OCI-LY1 (cell line): Measurements from ENCODE around the gene SPATS2L.

Source experiments
- H2AFZ ChIP-seq: fragments of 200-600 bp; sonication (generic), shearing (Covaris generic); 2 replicates; pipeline ENCODE4 v1.6.0; 2014; ENCODE audit warnings: antibody characterized with exemption, mild to moderate bottlenecking, low read length
- H3F3A ChIP-seq: fragments of 200-600 bp; sonication (generic), shearing (Covaris generic); 2 replicates; pipeline ENCODE4 v1.6.0; 2014; ENCODE audit warnings: mild to moderate bottlenecking, antibody characterized with exemption, low read length, moderate library complexity; ENCODE audit not compliant: insufficient read depth
- H3K27ac ChIP-seq: fragments of 200-600 bp; sonication (generic); 2 replicates; pipeline ENCODE4 v1.5.1; 2014; ENCODE audit warnings: low read length, mixed run types, mild to moderate bottlenecking, low read depth; ENCODE audit not compliant: poor library complexity, severe bottlenecking
- H3K27me3 ChIP-seq: fragments of 200-600 bp; sonication (generic); 2 replicates; pipeline ENCODE4 v1.6.0; 2014; ENCODE audit warnings: antibody characterized with exemption, mild to moderate bottlenecking, low read length, moderate library complexity; ENCODE audit not compliant: insufficient read depth
- H3K36me3 ChIP-seq: fragments of 200-600 bp; sonication (generic); 2 replicates; pipeline ENCODE4 v1.6.1; 2014; ENCODE audit warnings: mild to moderate bottlenecking, antibody characterized with exemption, low read length, moderate library complexity, mixed read lengths; ENCODE audit not compliant: insufficient read depth
- H3K4me1 ChIP-seq: fragments of 200-600 bp; sonication (generic); 2 replicates; pipeline ENCODE4 v1.5.1; 2014; ENCODE audit warnings: mild to moderate bottlenecking, low read length, moderate library complexity; ENCODE audit not compliant: insufficient read depth, severe bottlenecking
- H3K4me2 ChIP-seq: fragments of 200-600 bp; sonication (generic), shearing (Covaris generic); 2 replicates; pipeline ENCODE4 v1.6.1; 2014; ENCODE audit warnings: low read length
- H3K4me3 ChIP-seq: fragments of 200-600 bp; sonication (generic); 2 replicates; pipeline ENCODE4 v1.5.1; 2014; ENCODE audit warnings: low read length, low read depth, mild to moderate bottlenecking, mixed read lengths; ENCODE audit not compliant: poor library complexity, severe bottlenecking
- H3K79me2 ChIP-seq: fragments of 200-600 bp; shearing (Covaris generic); 2 replicates; pipeline ENCODE4 v1.6.1; 2016; ENCODE audit warnings: mixed run types, low read length, mixed read lengths; ENCODE audit not compliant: insufficient read depth
- H3K9ac ChIP-seq: fragments of 200-600 bp; sonication (generic), shearing (Covaris generic); 2 replicates; pipeline ENCODE4 v1.6.1; 2014; ENCODE audit warnings: mild to moderate bottlenecking, low read length, mixed read lengths
- H3K9me2 ChIP-seq: fragments of 200-600 bp; sonication (generic), shearing (Covaris generic); 2 replicates; pipeline ENCODE4 v1.6.1; 2014; ENCODE audit warnings: low read depth, mild to moderate bottlenecking, low read length, mixed read lengths
- H3K9me3 ChIP-seq: fragments of 200-600 bp; shearing (Covaris generic); 2 replicates; pipeline ENCODE4 v1.6.1; 2014; ENCODE audit warnings: low read length, mixed read lengths
- H4K20me1 ChIP-seq: fragments of 200-600 bp; sonication (generic), shearing (Covaris generic); 2 replicates; pipeline ENCODE4 v1.6.0; 2016; ENCODE audit warnings: mild to moderate bottlenecking, low read length; ENCODE audit not compliant: insufficient read depth
- CTCF ChIP-seq: fragments of 200-600 bp; sonication (generic), shearing (Covaris generic); IDR thresholded peaks from 2 replicates; pipeline ENCODE4 v1.5.1; 2017; ENCODE audit warnings: mild to moderate bottlenecking, antibody characterized with exemption, low read length, moderate library complexity, mixed read lengths
- EZH2 ChIP-seq: fragments of 200-600 bp; sonication (generic), shearing (Covaris generic); IDR thresholded peaks from 2 replicates; pipeline ENCODE4 v1.8.0; 2017; ENCODE audit warnings: borderline replicate concordance, mixed run types, mild to moderate bottlenecking, antibody characterized with exemption, low read length, moderate library complexity, mixed read lengths

Gene SPATS2L

GRCh38 chr2:200301953-200302858, 4.3 kb upstream of the SPATS2L start:
- no peaks in the 10 kb centered on the region for H3K9me3 ChIP-seq
- no peaks in the 10 kb centered on the region for H3K79me2 ChIP-seq
- no peaks in the 10 kb centered on the region for H3K27me3 ChIP-seq
- H4K20me1 ChIP-seq, result no peaks in the 10 kb centered on the region
- no peaks in the 10 kb centered on the region for H3F3A ChIP-seq
- no peaks in the 10 kb centered on the region for H3K9me2 ChIP-seq
- no peak overlapping the region for H2AFZ ChIP-seq
- TF ChIP-seq CTCF (no peak), EZH2 (no peak)
- H3K27ac ChIP-seq, result no peak overlapping the region
- H3K36me3 ChIP-seq, result no peaks in the 10 kb centered on the region
- no peak overlapping the region for H3K9ac ChIP-seq
- no peak overlapping the region for H3K4me3 ChIP-seq
- no peak overlapping the region for H3K4me2 ChIP-seq
- no peaks in the 10 kb centered on the region for H3K4me1 ChIP-seq

- H3K9ac ChIP-seq, result no peak overlapping the region
- no peaks in the 10 kb centered on the region for H3F3A ChIP-seq
- H3K9me3 ChIP-seq, result no peaks in the 10 kb centered on the region
- H2AFZ ChIP-seq, result no peak overlapping the region
- no peak overlapping the region for H3K4me2 ChIP-seq
- no peaks in the 10 kb centered on the region for H3K27me3 ChIP-seq
- no peaks in the 10 kb centered on the region for H3K4me1 ChIP-seq
- H3K9me2 ChIP-seq, result no peaks in the 10 kb centered on the region
- H3K4me3 ChIP-seq, result no peak overlapping the region
- H3K36me3 ChIP-seq, result no peaks in the 10 kb centered on the region
- TF ChIP-seq EZH2 (no peak), CTCF (no peak)
- no peaks in the 10 kb centered on the region for H3K79me2 ChIP-seq
- no peaks in the 10 kb centered on the region for H4K20me1 ChIP-seq
- no peak overlapping the region for H3K27ac ChIP-seq
Observed at GRCh38 chr2:200302940-200303727, 3.4 kb upstream of the SPATS2L start.

- Histone ChIP-seq H3K9me2 (no peaks in the 10 kb centered on the region), H3K9me3 (no peaks in the 10 kb centered on the region), H3K36me3 (no peaks in the 10 kb centered on the region), H3K9ac (no peak overlapping the region), H3F3A (no peaks in the 10 kb centered on the region), H3K27me3 (no peaks in the 10 kb centered on the region), H3K27ac (no peak overlapping the region), H3K4me3 (no peak overlapping the region), H4K20me1 (no peaks in the 10 kb centered on the region), H3K4me2 (no peak overlapping the region), H2AFZ (no peak overlapping the region), H3K4me1 (no peaks in the 10 kb centered on the region), H3K79me2 (no peaks in the 10 kb centered on the region)
- no peak for TF ChIP-seq EZH2
- TF ChIP-seq CTCF, result no peak
Observed at GRCh38 chr2:200305797-200306195, 697 bp upstream of the SPATS2L start.
